HG02973 (cell line): ENCODE measurements around the gene RAG2.
A peak's percentile ranks its signal among the peaks of the same experiment; 100 is the strongest.

Experiments used
- ATAC-seq: cut with Tn5 transposase; IDR thresholded peaks from one replicate; pipeline ENCODE4 v1.9.1; 2021; ENCODE audit warnings: moderate library complexity; ENCODE audit not compliant: unreplicated experiment

Gene RAG2

GRCh38 chr11:36598051-36598450, at the start of gene RAG2:
Gene RAG2, minus strand, starts transcription at chr11:36598236. Its CDS starts 4,068 bp downstream, at chr11:36594168.
- ATAC-seq = no peak

GRCh38 chr11:36638556-36638955, 40.5 kb upstream of the RAG2 start:
- ATAC-seq = no peak

- no peak for ATAC-seq
Measured at GRCh38 chr11:36635066-36635862, 37.2 kb upstream of the RAG2 start.

GRCh38 chr11:36631774-36632173, 33.7 kb upstream of the RAG2 start:
- ATAC-seq = peak; percentile 81

GRCh38 chr11:36628765-36629244, 30.8 kb upstream of the RAG2 start:
- ATAC-seq = no peak

- ATAC-seq = no peak
Measured at GRCh38 chr11:36628141-36628540, 30.1 kb upstream of the RAG2 start.

GRCh38 chr11:36627471-36627870, 29.4 kb upstream of the RAG2 start:
- no peak for ATAC-seq

GRCh38 chr11:36627006-36627405, 29.0 kb upstream of the RAG2 start:
- no peak for ATAC-seq

GRCh38 chr11:36623494-36623893, 25.5 kb upstream of the RAG2 start:
- no peak for ATAC-seq

GRCh38 chr11:36622431-36623136, 24.5 kb upstream of the RAG2 start:
- ATAC-seq = no peak

- ATAC-seq = no peak
Measured at GRCh38 chr11:36620246-36620645, 22.2 kb upstream of the RAG2 start.

- no peak for ATAC-seq
Measured at GRCh38 chr11:36619502-36619901, 21.5 kb upstream of the RAG2 start.

GRCh38 chr11:36618363-36619047, 20.5 kb upstream of the RAG2 start:
- ATAC-seq = no peak

GRCh38 chr11:36617543-36618362, 19.7 kb upstream of the RAG2 start:
- ATAC-seq = no peak

GRCh38 chr11:36615826-36616225, 17.8 kb upstream of the RAG2 start:
- no peak for ATAC-seq

GRCh38 chr11:36609383-36609782, 11.3 kb upstream of the RAG2 start:
- ATAC-seq = no peak

- no peak for ATAC-seq
Measured at GRCh38 chr11:36608491-36609199, 10.6 kb upstream of the RAG2 start.

- ATAC-seq = no peak
Measured at GRCh38 chr11:36605221-36606216, 7.5 kb upstream of the RAG2 start.

GRCh38 chr11:36602135-36602534, 4.1 kb upstream of the RAG2 start:
- ATAC-seq = no peak
